Jurkat, Clone E6-1 (cell line): ENCODE results near the gene RGS1.

ENCODE experiments used
- DNase-seq: peaks from one replicate; pipeline ENCODE4 v3.0.0-alpha.2; 2011; ENCODE audit warnings: low read depth, low spot score
- H3K4me3 ChIP-seq: 2 replicates; pipeline ENCODE4 v1.5.1; 2011; ENCODE audit warnings: mild to moderate bottlenecking, low read length, control low read depth, moderate library complexity

The RGS1 gene

DNA sequence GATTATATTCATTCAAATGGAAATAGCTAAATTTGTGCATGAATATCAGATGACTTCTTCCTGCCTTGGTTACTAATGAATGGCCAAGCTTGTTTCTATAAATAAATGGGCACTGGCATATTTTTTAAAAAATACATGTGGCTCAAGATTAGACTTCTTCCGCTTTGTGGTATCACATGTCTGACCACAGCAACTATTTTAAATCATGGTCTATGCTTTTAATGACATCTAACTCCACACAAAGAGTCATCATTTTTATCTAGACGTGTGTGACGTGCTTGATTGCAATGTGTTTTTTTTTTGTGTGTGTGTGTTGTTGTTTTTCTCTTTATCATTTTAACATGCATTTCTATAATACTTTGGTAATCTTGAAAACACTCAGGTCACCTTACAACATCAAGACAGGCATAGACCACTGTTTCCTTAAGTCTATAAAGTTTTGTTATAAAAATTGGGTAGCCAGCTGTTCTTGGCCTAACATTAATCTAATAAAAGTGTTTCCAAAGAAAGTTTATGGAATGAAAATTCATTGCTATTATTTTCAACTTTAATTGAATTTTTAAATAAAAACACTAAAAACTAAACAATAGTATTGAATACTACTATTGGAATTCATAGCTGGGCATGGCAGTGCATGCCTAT is 29.5 kb downstream of the RGS1 start:
- no peak for DNase-seq

DNA sequence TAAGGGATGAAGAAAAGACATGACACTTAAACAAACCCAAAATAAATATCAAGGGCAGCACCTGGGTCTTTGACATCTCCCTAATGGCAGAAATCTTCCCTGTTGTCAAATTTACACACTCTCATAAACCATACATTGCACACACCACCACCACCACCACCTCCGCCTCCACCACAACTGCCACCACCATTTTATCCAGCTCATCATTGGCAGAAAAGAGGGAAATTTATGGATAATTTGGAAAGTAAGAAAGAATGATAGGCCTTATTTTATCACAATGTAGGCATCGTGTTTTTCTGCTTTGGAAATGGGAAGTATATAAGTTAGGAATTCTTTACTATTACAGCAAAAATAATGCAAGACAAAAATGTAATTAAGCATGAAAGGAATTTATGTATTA is 33.1 kb downstream of the RGS1 start:
- H3K4me3 ChIP-seq, result no peak overlapping the region

More for the DNA sequence above, 29.5 kb downstream of the RGS1 start:
- H3K4me3 ChIP-seq, result no peak overlapping the region

DNA sequence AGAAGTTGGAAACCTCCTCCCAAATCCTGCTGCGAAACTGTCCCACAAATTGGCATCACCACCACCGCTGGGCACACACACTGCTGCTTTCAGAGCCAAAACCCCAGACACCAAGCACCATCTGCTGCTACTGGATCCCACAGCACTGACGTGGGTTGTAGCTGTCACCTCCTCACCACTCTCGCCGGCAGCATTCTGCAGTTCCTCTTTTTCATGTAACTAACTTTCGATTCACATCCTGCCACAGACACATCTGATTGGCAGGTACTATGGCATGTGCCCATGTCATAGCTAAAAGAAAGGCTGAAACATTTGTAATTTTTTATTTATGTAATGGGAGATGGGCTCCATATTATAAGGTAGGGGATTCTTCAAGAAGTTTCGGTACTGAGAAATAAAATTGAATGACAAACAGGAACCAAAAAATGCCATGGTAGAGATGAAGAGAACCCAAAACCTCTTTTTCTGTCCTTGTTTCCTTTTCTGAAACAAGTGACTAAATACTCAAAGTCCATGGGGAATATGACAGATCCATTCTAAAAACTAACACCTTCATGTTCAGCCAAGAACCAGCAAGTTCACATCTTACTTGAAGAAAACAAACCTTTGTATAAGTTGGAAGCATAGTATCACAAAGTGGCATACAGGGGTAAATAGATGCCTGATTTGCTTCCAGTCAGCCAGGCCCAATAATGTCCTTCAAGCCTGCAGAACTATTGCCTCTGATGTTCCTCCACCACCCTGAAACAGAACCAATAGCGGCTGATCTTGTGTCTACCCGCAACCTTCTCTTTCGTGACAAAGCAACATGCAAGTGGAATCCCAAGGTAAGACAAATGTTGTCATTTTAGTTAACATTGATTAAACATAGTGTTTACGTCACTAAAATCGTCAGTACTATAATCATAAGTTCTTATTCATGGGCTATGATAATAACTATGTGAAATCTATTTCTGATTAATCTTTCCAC is 33.8 kb downstream of the RGS1 start:
- H3K4me3 ChIP-seq, result no peak overlapping the region
- DNase-seq, result no peak

More for the DNA sequence above, 33.1 kb downstream of the RGS1 start:
- no peak for DNase-seq

DNA sequence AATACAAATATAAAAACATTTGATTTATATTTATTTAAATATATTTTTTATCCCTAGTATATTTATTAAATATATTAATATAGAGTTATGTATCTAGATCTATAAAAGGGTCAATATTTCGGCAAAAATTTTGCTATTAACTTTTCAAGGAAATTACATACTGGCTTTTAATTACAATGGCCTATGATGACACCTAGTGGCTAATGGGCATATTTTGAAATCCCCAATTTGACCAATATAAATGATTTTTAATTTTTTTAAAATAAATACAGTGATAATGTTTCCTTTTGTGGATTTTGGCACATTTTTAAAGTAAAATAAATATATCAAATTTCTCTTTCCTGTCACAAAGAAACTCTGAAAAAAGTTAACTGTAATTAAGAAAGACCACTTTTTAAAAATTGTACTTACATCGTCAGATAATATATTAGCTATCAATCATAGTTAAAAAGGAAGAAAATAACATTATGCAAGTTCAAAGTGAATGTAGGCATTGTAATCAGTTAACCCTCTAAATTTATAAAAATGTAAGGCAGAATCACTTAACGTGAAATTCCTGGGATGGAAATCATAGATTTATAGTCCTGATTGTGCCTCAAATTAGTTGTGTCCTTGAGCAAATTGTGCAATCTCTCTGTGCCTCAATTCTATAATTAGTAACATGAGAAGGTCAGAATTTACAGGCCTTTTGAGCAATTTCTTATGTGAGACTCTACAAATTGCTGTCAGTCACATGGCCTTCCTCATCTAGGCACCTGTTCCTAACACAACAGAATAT is 34.7 kb downstream of the RGS1 start:
- peak; percentile 8 for DNase-seq

DNA sequence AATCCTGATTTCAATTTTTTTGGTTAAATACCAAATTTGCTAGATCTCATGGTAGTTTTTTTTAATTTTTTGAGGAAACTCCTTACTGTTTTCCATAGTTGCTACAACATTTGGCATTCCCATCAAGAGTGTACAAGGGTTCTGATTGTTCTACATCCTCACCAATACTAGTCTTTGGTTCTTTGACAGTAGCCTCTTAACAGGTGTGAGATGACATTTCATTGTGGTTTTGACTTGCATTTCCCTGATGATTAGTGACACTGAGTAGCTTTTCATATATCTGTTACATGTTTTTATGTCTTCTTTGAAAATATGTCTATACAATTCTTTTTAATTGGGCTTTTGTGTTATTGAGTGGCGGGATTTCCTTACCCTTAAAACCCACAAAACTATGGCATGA is 39.5 kb downstream of the RGS1 start:
- DNase-seq, result no peak
- H3K4me3 ChIP-seq, result no peak overlapping the region

More for the DNA sequence above, 34.7 kb downstream of the RGS1 start:
- H3K4me3 ChIP-seq, result no peak overlapping the region

DNA sequence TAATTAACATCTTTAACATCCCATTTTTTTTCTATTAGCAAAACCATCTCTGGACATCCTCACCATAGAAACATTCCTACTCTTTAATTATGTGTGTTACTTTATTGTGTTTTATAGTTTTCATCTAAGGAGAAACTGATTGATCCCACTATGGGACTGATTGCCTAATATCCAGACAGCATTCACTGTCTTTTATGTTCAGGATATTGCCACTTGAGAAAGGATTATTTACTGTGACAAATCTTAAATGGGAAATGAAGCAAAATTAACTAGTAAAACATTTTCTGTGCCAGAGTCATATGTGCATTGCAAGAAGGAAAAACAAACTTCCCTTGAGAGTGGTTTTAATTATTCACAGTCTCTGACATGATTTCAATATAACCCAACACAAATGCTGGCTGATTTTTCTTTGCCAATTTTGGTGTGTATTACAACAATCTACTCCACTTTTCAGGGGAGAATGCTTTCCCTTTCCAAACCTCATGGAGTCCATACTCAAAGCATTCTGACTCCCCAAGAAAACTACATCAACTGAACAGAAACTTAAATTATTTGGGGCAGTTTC is 44.6 kb downstream of the RGS1 start:
- no peak overlapping the region for H3K4me3 ChIP-seq
- no peak for DNase-seq

- no peak overlapping the region for H3K4me3 ChIP-seq
- no peak for DNase-seq
Measured at GRCh38 chr1:192626366-192627179, 51.0 kb downstream of the RGS1 start.

DNA sequence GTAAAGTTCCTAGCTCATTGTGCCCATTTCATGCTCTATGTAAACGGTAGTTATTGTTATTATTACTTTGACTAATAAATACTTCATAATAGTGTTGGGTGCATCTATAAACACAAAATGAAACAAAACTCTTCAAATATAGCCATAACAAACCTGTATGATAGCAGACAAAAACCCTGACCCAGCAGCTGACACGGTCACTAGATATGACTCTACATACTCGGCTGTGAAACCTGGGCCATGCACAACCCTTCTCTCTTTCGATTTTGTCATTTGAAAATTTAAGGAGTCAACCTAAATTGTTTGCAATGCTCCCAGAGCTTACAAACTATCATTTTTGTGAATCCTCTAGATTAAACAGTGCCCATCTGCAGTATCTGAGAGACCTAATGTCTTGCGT is 52.3 kb downstream of the RGS1 start:
- DNase-seq, result no peak
- no peak overlapping the region for H3K4me3 ChIP-seq

DNA sequence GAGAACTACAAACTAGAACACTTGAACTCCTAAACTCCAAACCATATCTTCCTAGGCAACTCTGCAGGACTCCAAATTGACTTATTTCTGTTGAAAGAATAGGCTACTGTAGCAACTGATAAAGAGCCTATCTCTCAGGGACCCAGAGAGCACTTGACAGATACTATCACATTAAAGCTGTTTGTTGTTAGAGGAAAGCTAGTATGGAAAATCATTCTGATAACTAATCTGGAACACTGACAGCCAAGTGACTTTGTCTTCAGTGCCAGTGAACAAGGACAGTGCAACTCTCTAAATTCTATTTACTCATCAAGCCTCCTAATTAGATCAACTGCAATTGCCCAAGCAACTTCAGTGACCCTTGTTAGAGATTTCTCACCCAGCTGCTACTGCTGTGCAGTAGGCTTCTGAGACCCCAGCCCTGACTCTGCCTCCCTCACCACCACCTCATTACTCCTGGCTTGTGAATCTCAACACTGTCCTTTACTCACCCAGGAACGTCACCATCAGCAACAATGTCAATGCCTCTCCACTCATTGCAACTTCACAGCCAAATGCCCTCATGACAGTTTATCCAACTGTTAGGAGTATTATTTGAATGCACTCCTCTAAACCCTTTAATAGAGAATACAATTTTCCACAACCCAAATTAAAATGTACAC is 53.0 kb downstream of the RGS1 start:
- no peak for DNase-seq
- no peak overlapping the region for H3K4me3 ChIP-seq

DNA sequence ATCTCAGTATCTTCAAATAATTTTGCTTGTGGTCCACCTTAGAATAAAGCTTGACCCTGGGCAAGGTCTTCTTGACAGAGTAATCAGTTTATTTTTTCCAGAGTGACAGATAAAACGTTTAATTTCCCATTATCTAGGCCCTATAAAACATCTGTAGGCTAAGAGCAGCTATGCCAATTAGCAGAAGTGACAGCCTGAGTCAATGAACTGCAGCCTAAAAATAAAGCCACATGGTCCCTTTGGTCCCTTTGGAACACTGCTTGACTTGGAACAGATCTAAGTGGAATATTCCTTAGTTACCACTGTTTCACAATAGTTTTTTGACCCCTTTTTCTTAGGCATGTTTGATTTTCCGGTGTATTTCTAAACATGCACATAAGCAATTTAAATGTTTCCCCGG is 54.0 kb downstream of the RGS1 start:
- no peak for DNase-seq
- no peak overlapping the region for H3K4me3 ChIP-seq
